ENCODE data around the gene B3GAT1. TPM values are rescaled to one million over a fixed set of nuclear protein-coding genes. Genes with fewer than 3 reads are reported as not detected.

B3GAT1 gene
- total and polyA plus RNA-seq, 2 of the 13 experiments (the other 11 are each of a cell fraction or from before 2014, with no cell fraction given), result not detected

DNA sequence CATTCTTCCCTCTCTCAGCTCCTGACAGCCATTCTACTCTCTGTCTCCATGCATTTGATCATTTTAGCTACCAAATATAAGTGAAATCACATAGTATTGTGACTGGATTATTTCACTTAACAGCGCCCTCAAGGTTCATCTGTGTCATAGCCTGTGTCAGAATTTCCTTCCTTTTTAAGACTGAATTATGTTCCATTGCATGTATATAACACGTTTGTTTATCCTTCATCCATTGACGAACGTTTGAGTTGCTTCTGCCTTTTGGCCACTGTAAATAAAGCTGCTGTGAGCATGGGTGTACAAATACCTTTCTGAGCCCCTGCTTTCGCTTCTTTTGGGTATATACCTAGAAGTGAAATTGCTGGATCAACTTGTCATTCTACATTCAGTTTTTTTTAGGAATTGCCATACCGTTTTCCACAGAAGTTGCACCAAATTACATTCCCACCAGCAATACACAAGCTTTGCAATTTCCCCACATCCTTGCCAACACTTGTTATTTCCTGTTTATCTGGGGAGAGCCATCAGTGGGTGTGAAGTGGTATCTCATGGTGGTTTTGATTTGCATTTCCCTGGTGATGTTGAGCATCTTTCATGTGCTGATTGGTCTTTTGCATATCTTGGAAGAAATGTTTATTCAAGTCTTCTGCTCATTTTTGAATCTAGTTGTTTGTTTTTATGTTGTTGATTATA, 62.8 kb downstream of the B3GAT1 start:
- H3K4me2 ChIP-seq (ENCODE audit: low read depth, low read length), result no peak overlapping the region
- H3K36me3 ChIP-seq (replicated peaks in 1 of 2; ENCODE audit: control insufficient read depth in 1 of 2, insufficient read depth in 2 of 2, low read length in 2 of 2), result no peaks in the 10 kb centered on the region
- TF ChIP-seq SMARCC2 (IDR thresholded peaks at IDR 0.05), result no peak
- ChIA-PET CTCF (ENCODE audit: low intra/inter-chr PET ratio, low total read pairs) (no interaction called here), POLR2A (no interaction called here)
- no peak overlapping the region for H3K27ac ChIP-seq (ENCODE audit: extremely low read length, insufficient read depth, low read length)
- no peak overlapping the region for H3K4me3 ChIP-seq (replicated peaks in 1 of 3; ENCODE audit: insufficient read depth in 1 of 3, low read depth in 2 of 3, low read length in 3 of 3)
- no peak overlapping the region for H2AFZ ChIP-seq (ENCODE audit: low read length)
- peaks cover 0 to 33% of the 10 kb centered on the region in 2 experiments; a peak in 4 of 5 replicates for H3K27me3 ChIP-seq (ENCODE audit: control insufficient read depth in 1 of 2, insufficient read depth in 2 of 2, low read length in 2 of 2)
- no peaks in the 10 kb centered on the region for H4K20me1 ChIP-seq (ENCODE audit: insufficient read depth, low read length)
- H3K79me2 ChIP-seq (ENCODE audit: insufficient read depth, low read length), result no peaks in the 10 kb centered on the region
- DNase-seq (ENCODE audit: low spot score), result no peak
- intact Hi-C loops (cut with micrococcal nuclease; ENCODE audit: unreplicated experiment) (no loop called here), in situ Hi-C loops (cut with HindIII; ENCODE audit: extremely low pct_ligation_motif_present, low pct_unique_long_range_greater_than_20kb) (no loop called here)
- H3K4me1 ChIP-seq (ENCODE audit: insufficient read depth, low read length), result no peaks in the 10 kb centered on the region
- no peaks in the 10 kb centered on the region for H3K9me3 ChIP-seq (ENCODE audit: low read length)
- ATAC-seq, result no peak
- no TSS peak for BruUV-seq (replicated peaks)
- no peak for FAIRE-seq
- H3K9ac ChIP-seq (ENCODE audit: insufficient read depth, low read depth, low read length), result no peak overlapping the region
- WGBS (ENCODE audit: low lambda C conversion rate), result 4% methylated on average over 6 of the region's 6 CpGs

- Histone ChIP-seq H3K36me3 (replicated peaks in 1 of 2; ENCODE audit: control insufficient read depth in 1 of 2, insufficient read depth in 2 of 2, low read length in 2 of 2) (no peaks in the 10 kb centered on the region), H2AFZ (ENCODE audit: low read length) (no peak overlapping the region), H3K4me1 (ENCODE audit: insufficient read depth, low read length) (no peaks in the 10 kb centered on the region), H3K9ac (ENCODE audit: insufficient read depth, low read depth, low read length) (no peak overlapping the region), H3K4me2 (ENCODE audit: low read depth, low read length) (no peak overlapping the region), H3K4me3 (replicated peaks in 1 of 3; ENCODE audit: insufficient read depth in 1 of 3, low read depth in 2 of 3, low read length in 3 of 3) (no peak overlapping the region), H3K27me3 (ENCODE audit: control insufficient read depth in 1 of 2, insufficient read depth in 2 of 2, low read length in 2 of 2) (peaks cover 2 to 51% of the 10 kb centered on the region in 2 experiments; a peak in 4 of 5 replicates), H3K9me3 (ENCODE audit: low read length) (no peaks in the 10 kb centered on the region), H4K20me1 (ENCODE audit: insufficient read depth, low read length) (no peaks in the 10 kb centered on the region), H3K27ac (ENCODE audit: extremely low read length, insufficient read depth, low read length) (no peak overlapping the region), H3K79me2 (ENCODE audit: insufficient read depth, low read length) (no peaks in the 10 kb centered on the region)
- WGBS (ENCODE audit: low lambda C conversion rate), result 15% methylated on average over 8 of the region's 10 CpGs
- no TSS peak for BruUV-seq (replicated peaks)
- in situ Hi-C loops (cut with HindIII; ENCODE audit: extremely low pct_ligation_motif_present, low pct_unique_long_range_greater_than_20kb) (no loop called here), intact Hi-C loops (cut with micrococcal nuclease; ENCODE audit: unreplicated experiment) (no loop called here)
- ATAC-seq (no peak), DNase-seq (ENCODE audit: low spot score) (no peak), FAIRE-seq (no peak)
- CTCF ChIA-PET (ENCODE audit: low intra/inter-chr PET ratio, low total read pairs), result no interaction called here
- TF ChIP-seq, protein P1, sequence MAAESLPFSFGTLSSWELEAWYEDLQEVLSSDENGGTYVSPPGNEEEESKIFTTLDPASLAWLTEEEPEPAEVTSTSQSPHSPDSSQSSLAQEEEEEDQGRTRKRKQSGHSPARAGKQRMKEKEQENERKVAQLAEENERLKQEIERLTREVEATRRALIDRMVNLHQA (CRISPR knock-in tag; IDR thresholded peaks at IDR 0.05), result no peak
- no peak for TF ChIP-seq RARA (CRISPR knock-in tag; IDR thresholded peaks at IDR 0.05)
- no peak for TF ChIP-seq GLMP (CRISPR knock-in tag; IDR thresholded peaks at IDR 0.05; ENCODE audit: borderline replicate concordance)
- no peak for TF ChIP-seq FOSL2 (CRISPR knock-in tag; IDR thresholded peaks at IDR 0.05)
- no peak for TF ChIP-seq SRSF1 (optimal IDR thresholded peaks at IDR 0.05; ENCODE audit: low read depth, low read length)
- TF ChIP-seq ZNF343 (CRISPR knock-in tag; IDR thresholded peaks at IDR 0.05), result no peak
- no peak for TF ChIP-seq KLF13 (CRISPR knock-in tag; IDR thresholded peaks at IDR 0.05)
- no peak for TF ChIP-seq ZNF850 (CRISPR knock-in tag; conservative IDR thresholded peaks at IDR 0.05)
- POLR2A ChIA-PET, result no interaction called here
These were observed 64.6 kb downstream of the B3GAT1 start for GRCh38 chr11:134347441-134347840.
